ENCODE data around the gene ZNF506.

DNA sequence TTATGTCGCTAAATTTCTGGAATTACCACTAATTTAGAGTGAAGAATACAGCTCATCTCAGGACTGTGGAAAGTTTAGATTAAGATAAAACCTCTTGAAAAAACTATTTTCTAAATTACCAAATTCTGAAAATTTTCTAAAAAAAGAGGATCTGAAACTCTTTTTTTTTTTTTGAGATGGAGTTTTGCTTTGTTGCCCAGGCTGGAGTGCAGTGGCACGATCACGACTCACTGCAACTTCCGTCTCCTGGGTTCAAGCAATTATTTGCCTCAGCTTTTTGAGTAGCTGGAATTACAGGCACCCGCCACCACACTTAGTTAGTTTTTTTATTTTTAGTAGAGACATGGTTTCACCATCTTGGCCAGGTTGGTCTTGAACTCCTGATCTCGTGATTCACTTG lies 27.5 kb upstream of the ZNF506 start:
- TF ChIP-seq, protein P1, sequence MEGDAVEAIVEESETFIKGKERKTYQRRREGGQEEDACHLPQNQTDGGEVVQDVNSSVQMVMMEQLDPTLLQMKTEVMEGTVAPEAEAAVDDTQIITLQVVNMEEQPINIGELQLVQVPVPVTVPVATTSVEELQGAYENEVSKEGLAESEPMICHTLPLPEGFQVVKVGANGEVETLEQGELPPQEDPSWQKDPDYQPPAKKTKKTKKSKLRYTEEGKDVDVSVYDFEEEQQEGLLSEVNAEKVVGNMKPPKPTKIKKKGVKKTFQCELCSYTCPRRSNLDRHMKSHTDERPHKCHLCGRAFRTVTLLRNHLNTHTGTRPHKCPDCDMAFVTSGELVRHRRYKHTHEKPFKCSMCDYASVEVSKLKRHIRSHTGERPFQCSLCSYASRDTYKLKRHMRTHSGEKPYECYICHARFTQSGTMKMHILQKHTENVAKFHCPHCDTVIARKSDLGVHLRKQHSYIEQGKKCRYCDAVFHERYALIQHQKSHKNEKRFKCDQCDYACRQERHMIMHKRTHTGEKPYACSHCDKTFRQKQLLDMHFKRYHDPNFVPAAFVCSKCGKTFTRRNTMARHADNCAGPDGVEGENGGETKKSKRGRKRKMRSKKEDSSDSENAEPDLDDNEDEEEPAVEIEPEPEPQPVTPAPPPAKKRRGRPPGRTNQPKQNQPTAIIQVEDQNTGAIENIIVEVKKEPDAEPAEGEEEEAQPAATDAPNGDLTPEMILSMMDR (conservative IDR thresholded peaks at IDR 0.05 in 1 of 2, IDR thresholded peaks at IDR 0.05 in 1 of 2; ENCODE audit: extremely low read depth in 1 of 2, insufficient read depth in 1 of 2, low read depth in 1 of 2, low read length in 2 of 2), result no peak
- no peak for TF ChIP-seq EZH2 (IDR thresholded peaks at IDR 0.05; ENCODE audit: borderline replicate concordance, low read length)

Measured in mammary epithelial cell (primary cell).